Stimulated activated CD4-positive, alpha-beta T cell treated with anti-CD3 and anti-CD28 coated beads, Interleukin-1b, Interleukin-23, amount 100 ng/mL, for 24 hours (primary cell): ENCODE measurements around the gene ZMIZ1.
A peak's percentile ranks its signal among the peaks of the same experiment; 100 is the strongest.

Experiments
- DNase-seq, 4 experiments: peaks; one replicate each; pipeline ENCODE4 v3.0.0-alpha.2; 2020; ENCODE audit warnings: low read depth in 4 of 4, low spot score in 1 of 4

Gene ZMIZ1

GRCh38 chr10:79224992-79225391, 156.2 kb downstream of the ZMIZ1 start:
- DNase-seq = no peak

- DNase-seq = no peak
Observed at GRCh38 chr10:79226391-79227245, 157.9 kb downstream of the ZMIZ1 start.

- no peak for DNase-seq
Observed at GRCh38 chr10:79229071-79229541, 160.3 kb downstream of the ZMIZ1 start.

GRCh38 chr10:79229830-79230327, 161.1 kb downstream of the ZMIZ1 start:
- no peak for DNase-seq

GRCh38 chr10:79230328-79230830, 161.6 kb downstream of the ZMIZ1 start:
- no peak for DNase-seq

GRCh38 chr10:79230850-79231249, 162.1 kb downstream of the ZMIZ1 start:
- no peak for DNase-seq

GRCh38 chr10:79231908-79232307, 163.1 kb downstream of the ZMIZ1 start:
- no peak for DNase-seq

- no peak for DNase-seq
Observed at GRCh38 chr10:79232864-79233263, 164.1 kb downstream of the ZMIZ1 start.

GRCh38 chr10:79234391-79235315, 165.9 kb downstream of the ZMIZ1 start:
- no peak for DNase-seq

GRCh38 chr10:79235765-79236432, 167.1 kb downstream of the ZMIZ1 start:
- no peak for DNase-seq

- no peak for DNase-seq
Observed at GRCh38 chr10:79236433-79236765, 167.6 kb downstream of the ZMIZ1 start.

- DNase-seq = no peak
Observed at GRCh38 chr10:79237454-79238157, 168.8 kb downstream of the ZMIZ1 start.

GRCh38 chr10:79238158-79238520, 169.4 kb downstream of the ZMIZ1 start:
- no peak for DNase-seq

- DNase-seq = no peak
Observed at GRCh38 chr10:79238606-79239005, 169.8 kb downstream of the ZMIZ1 start.

- no peak for DNase-seq
Observed at GRCh38 chr10:79239275-79239779, 170.6 kb downstream of the ZMIZ1 start.

- DNase-seq = no peak
Observed at GRCh38 chr10:79239924-79240581, 171.3 kb downstream of the ZMIZ1 start.

GRCh38 chr10:79241629-79241989, 172.8 kb downstream of the ZMIZ1 start:
- DNase-seq = no peak

GRCh38 chr10:79241990-79242619, 173.3 kb downstream of the ZMIZ1 start:
- peak in 1 of 4 experiments; percentile 71 for DNase-seq

GRCh38 chr10:79242620-79243152, 173.9 kb downstream of the ZMIZ1 start:
- DNase-seq = peak in 1 of 4 experiments; percentile 46
